Globus pallidus (tissue), 1 donor: Measurements from ENCODE around the gene TAS1R3.

ENCODE experiments used
- DNase-seq: peaks from one replicate; pipeline ENCODE4 v3.0.0-alpha.2; 2015; ENCODE audit warnings: low spot score

The TAS1R3 gene

GRCh38 chr1:1324524-1325287 is 6.4 kb upstream of the TAS1R3 start, which contains the start of the genes CPTP and INTS11:
CPTP (plus strand) TSS chr1:1324802; CDS start chr1:1326911, 2,109 bp downstream.
INTS11 (minus strand) TSS chr1:1324660; CDS start chr1:1324608, 52 bp downstream.
- peak; percentile 84 for DNase-seq

- DNase-seq = no peak
Measured at GRCh38 chr1:1325288-1326074, 5.6 kb upstream of the TAS1R3 start.

- DNase-seq = no peak
Measured at GRCh38 chr1:1326075-1326605, 4.9 kb upstream of the TAS1R3 start.

- DNase-seq = no peak
Measured at GRCh38 chr1:1327291-1327690, 3.8 kb upstream of the TAS1R3 start.

GRCh38 chr1:1328254-1328653 is 2.8 kb upstream of the TAS1R3 start:
- no peak for DNase-seq

GRCh38 chr1:1329304-1330210 is 1.5 kb upstream of the TAS1R3 start:
- no peak for DNase-seq

- no peak for DNase-seq
Measured at GRCh38 chr1:1330366-1331067, 563 bp upstream of the TAS1R3 start.

- DNase-seq = no peak
Measured at GRCh38 chr1:1332031-1332755, 1.1 kb downstream of the TAS1R3 start.

- DNase-seq = no peak
Measured at GRCh38 chr1:1332774-1333480, 1.8 kb downstream of the TAS1R3 start.

- no peak for DNase-seq
Measured at GRCh38 chr1:1333551-1334241, 2.6 kb downstream of the TAS1R3 start.

- no peak for DNase-seq
Measured at GRCh38 chr1:1334835-1335234, 3.8 kb downstream of the TAS1R3 start.

- DNase-seq = no peak
Measured at GRCh38 chr1:1335283-1335682, 4.2 kb downstream of the TAS1R3 start.

- no peak for DNase-seq
Measured at GRCh38 chr1:1335792-1336248, 4.7 kb downstream of the TAS1R3 start.

GRCh38 chr1:1336446-1336845 is 5.4 kb downstream of the TAS1R3 start:
- no peak for DNase-seq

- DNase-seq = no peak
Measured at GRCh38 chr1:1336931-1337792, 6.1 kb downstream of the TAS1R3 start.

- no peak for DNase-seq
Measured at GRCh38 chr1:1337793-1338147, 6.7 kb downstream of the TAS1R3 start.

GRCh38 chr1:1338278-1338677 is 7.2 kb downstream of the TAS1R3 start:
- no peak for DNase-seq

GRCh38 chr1:1340185-1340584 is 9.1 kb downstream of the TAS1R3 start:
- no peak for DNase-seq
